Esophagus muscularis mucosa (tissue), 4 donors: ENCODE data around the gene TRAM1L1.

Experiments
- CTCF ChIP-seq, 3 experiments: fragments of 200-600 bp in 2 of 3; fragments of 450-650 bp in 1 of 3; sonication (generic) in 2 of 3; IDR thresholded peaks; one replicate each; pipeline ENCODE4 v1.5.1; 2017 to 2019; ENCODE audit warnings: antibody characterized with exemption in 3 of 3, mild to moderate bottlenecking in 2 of 3, moderate library complexity in 1 of 3
- EP300 ChIP-seq: sonication (generic); formaldehyde crosslinking; IDR thresholded peaks from one replicate; pipeline ENCODE4 v1.6.1; 2017; ENCODE audit warnings: antibody characterized with exemption
- POLR2A ChIP-seq: fragments of 450-650 bp; IDR thresholded peaks from one replicate; pipeline ENCODE4 v1.6.1; 2017; ENCODE audit warnings: antibody characterized with exemption, moderate library complexity, mild to moderate bottlenecking, low read depth
- POLR2AphosphoS5 ChIP-seq, 2 donors: sonication (generic); formaldehyde crosslinking; IDR thresholded peaks; one replicate each; pipeline ENCODE4 v1.6.1; 2017; ENCODE audit warnings: antibody characterized with exemption in 2 of 2

DNA sequence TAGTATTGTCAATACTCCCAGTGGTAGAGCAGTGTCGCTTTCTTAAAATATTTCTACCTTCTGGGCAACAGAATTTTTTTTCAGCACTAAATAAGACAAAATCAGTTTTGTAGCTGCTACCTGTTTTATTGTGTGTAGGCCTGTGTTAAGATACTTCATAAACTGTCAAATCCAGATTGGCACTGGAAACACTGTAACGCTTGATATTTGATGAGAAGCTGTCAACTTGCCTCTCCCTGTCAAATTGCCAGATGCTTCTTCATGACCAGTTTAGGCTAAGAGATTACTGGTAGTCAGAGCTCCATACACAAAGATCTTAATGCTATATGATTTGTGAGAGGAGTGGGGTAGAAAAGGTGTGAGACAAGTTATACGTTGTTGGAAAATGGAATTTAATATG, 17.3 kb downstream of the TRAM1L1 start:
- TF ChIP-seq CTCF (IDR thresholded peaks at IDR 0.05) (no peak), POLR2A (no peak), EP300 (no peak), POLR2AphosphoS5 (IDR thresholded peaks at IDR 0.05) (no peak)
